HTERT RPE-1 (cell line): ENCODE data around the gene PGP.

Source experiments
- in situ Hi-C: fragments of 300-500 bp; cut with MboI; formaldehyde crosslinking; loops from 4 replicates; pipeline ENCODE4 v1.14.3; 2020; ENCODE audit warnings: low sequenced_read_pairs

Gene PGP

DNA sequence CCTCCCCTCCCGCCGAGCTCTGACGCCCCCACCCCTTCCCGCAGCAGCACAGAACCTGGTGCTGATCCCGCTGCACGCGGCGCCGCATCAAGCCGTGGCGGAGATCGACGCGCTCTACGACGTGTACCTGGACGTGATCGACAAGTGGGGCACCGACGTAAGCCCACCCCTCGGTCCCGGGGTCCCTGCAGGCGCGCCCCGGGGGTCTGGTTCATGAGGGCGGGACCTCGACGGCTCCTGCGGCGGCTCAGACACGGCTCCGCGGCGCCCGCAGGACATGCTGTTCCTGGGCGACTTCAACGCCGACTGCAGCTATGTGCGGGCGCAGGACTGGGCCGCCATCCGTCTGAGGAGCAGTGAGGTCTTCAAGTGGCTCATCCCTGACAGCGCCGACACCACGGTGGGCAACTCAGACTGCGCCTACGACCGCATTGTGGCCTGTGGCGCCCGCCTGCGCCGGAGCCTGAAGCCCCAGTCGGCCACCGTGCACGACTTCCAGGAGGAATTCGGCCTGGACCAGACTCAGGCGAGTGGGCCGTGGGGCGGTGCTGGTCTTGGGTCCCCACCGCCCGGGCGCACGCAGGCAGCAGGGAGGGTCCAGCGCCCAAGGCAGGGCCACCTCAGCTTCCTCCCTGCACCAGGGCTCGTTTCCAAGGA is 23.0 kb upstream of the PGP start:
- in situ Hi-C loops = no loop called here

DNA sequence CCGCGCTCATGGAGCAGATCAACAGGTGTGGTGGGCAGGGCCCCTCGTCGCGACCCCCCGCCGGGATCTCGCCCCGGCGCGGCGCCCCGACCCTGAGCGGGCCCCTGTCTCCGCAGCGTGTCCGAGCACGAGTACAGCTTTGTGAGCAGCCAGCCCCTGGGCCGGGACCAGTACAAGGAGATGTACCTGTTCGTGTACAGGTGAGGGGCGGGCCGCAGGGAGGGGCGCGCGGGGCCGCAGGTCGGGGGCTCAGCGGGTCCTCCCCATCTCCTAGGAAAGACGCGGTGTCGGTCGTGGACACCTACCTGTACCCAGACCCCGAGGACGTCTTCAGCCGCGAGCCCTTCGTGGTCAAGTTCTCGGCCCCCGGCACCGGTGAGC is 22.5 kb upstream of the PGP start:
- in situ Hi-C loops = no loop called here

DNA sequence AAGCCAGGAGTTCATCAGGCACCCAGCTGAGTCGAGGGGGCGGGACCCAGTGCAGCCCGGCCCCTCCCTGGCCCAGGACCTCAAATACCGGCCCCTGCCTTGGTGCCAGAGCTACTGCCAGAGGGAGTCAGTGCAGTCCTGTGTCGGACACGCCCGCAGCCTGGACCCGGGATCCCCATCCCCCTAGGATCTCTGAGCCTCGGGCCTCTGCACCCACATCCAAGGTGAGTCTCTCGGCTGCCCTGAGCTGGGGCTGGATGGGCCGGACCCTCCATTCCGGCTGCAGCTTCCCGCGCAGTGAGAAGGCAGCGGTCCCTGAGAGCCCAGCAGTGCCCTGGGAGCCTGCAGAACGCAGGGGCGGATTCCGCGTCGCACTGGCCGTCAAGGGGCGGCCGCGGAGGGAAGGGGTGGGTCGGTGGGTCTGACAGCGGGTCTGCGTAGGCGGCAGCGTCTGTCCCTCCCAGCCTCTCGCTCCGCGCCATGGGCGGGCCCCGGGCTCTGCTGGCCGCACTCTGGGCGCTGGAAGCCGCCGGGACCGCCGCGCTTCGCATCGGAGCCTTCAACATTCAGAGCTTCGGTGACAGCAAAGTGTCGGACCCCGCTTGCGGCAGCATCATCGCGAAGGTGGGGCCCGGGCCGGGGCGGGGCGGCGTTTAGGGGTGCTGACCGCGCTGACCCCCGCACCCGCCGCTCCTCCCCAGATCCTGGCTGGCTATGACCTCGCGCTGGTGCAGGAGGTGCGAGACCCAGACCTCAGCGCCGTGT is 21.9 kb upstream of the PGP start, which contains the start of gene DNASE1L2:
Gene DNASE1L2 (plus strand): TSS at position 108 of the 765 bp plus-strand sequence. CDS start 373 bp downstream, at position 481.
- in situ Hi-C loops = no loop called here

DNA sequence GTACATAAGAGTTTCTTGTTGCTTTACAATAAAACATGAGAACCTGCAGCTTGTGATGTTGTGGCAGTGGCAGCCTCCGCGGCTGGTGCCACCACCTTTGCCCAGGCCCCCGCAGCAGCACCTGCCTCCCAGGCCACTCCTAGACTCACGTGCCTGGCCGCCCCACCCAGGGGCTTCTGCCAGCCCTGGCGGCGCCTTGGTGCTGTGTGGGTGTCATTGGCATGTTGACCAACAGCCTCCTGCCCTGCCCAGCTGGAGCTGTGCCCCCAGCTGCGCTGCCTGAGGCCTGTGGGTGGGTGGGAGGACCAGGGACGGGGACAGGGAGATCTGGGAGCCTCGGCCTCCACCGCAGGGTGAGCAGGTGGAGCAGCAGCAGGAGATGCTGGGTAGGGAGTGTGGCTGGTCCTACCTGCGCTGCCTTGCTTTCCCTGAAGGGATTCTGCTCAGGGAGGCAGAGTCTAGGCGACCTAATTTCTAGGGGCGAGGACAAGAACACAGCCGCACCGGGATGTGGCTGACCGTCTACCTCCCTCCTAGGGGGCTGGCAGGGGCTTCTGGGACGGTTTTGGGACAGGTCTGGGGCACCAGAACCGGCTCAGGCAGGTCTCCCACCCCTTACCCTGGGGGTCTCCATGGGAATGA is 21.2 kb upstream of the PGP start:
- in situ Hi-C loops = no loop called here

DNA sequence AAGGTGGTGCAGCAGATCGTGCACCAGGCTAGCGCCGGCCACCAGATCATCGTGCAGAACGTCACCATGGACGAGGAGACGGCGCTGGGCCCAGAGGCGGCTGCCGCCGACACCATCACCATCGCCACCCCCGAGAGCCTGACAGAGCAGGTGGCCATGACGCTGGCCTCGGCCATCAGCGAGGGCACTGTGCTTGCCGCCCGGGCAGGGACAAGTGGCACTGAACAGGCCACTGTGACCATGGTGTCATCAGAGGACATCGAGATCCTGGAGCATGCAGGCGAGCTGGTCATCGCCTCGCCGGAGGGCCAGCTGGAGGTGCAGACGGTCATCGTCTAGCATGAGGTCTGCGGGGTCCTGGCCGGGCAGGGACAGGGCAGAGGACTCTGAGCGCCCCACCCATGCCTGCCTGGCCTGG is 20.6 kb upstream of the PGP start:
- in situ Hi-C loops = no loop called here

GRCh38 chr16:2234813-2235170 is 20.2 kb upstream of the PGP start:
- in situ Hi-C loops = no loop called here

DNA sequence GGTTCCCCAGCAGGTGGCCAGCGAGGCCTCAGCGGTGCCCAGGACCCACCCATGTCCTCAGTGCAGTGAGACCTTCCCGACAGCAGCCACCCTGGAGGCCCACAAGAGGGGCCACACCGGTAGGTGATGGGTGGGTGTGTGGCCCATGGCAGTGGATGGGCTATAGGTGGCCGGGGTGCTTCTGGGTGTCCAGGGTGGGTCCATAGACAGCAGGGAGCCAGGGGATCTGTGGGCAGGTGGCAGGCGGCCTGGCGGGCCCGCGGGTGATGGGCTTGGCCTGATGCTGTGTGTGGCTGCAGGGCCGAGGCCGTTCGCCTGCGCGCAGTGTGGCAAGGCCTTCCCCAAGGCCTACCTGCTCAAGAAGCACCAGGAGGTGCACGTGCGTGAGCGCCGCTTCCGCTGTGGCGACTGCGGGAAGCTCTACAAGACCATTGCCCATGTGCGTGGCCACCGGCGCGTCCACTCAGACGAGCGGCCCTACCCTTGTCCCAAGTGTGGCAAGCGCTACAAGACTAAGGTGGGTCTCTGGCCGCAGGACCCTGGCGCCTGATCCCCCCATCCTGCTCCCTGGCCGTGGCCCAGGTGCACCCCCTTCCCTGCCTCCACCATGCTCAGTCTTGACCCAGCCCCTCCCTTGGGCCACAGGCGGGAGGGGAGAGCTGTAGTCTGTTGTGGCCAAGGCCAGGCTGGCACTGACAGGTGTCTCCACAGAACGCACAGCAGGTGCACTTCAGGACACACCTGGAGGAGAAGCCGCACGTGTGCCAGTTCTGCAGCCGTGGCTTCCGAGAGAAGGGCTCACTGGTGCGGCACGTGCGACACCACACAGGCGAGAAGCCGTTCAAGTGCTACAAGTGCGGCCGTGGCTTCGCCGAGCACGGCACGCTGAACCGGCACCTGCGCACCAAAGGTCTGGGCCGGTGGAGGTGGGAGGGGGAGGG is 19.5 kb upstream of the PGP start:
- in situ Hi-C loops = no loop called here

DNA sequence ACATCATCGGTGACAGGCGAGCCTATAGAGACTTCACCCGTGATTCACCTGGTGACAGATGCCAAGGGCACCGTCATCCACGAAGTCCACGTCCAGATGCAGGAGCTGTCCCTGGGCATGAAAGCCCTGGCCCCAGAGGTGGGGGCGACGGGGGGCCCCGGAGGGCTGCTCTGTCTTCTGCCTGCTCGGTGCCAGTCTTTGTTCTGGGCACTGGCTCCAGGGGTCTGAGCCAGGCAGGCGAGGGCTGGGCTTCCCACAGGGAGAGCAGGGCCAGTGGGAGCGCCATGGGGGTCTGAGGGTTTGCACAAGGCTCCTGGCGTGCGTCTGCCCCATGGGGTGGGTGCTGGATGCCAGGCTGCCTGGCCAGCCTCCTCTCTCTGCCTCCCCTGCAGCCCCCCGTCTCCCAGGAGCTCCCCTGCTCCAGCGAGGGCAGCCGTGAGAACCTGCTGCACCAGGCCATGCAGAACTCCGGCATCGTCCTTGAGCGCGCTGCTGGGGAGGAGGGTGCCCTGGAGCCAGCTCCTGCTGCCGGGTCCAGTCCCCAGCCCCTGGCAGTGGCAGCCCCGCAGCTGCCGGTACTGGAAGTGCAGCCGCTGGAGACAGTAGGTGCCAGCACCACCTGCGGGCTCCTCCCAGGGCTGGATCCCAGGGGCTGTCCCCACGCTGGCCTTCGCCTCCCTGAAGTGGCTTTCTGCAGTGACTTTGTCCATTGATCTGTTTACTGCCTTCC is 18.6 kb upstream of the PGP start:
- in situ Hi-C loops = no loop called here

- in situ Hi-C loops = no loop called here
These were observed 17.7 kb upstream of the PGP start for GRCh38 chr16:2232094-2232990.

- in situ Hi-C loops = no loop called here
These were observed 16.6 kb upstream of the PGP start for GRCh38 chr16:2231016-2231931.

- in situ Hi-C loops = no loop called here
These were observed 15.7 kb upstream of the PGP start for GRCh38 chr16:2230376-2230775.

DNA sequence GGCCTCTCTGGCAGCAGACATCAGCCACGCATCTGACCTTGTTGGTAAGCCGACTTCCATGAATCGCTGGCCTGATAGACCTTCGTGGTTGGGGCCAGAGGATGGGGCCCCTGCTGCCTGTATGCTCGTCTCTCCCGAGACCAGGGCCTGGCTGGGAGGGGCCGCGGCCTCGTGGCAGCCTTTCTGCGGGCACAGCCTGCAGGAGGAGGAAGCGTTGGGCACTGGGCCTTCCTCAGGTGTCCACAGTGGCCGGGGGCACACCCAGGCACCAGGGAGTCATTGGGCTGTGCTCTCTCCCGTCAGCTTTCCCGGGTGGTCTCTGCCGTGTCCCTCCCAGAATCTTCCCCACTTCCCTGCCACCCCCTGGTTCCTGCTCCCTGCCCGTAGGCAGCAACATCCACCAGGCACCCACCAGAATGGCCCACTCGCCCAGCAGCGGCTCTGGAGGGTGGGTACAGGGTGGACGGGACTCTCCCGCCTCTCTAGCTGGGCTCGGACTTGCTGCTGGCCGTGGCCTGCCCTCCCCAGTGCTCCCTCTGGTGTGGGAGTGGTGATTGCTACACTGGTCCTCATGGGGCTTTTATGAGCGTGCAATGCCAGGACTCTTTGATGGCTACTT is 15.1 kb upstream of the PGP start:
- in situ Hi-C loops = no loop called here

GRCh38 chr16:2229091-2229490 is 14.5 kb upstream of the PGP start:
- in situ Hi-C loops = no loop called here

- in situ Hi-C loops = no loop called here
These were observed 13.7 kb upstream of the PGP start for GRCh38 chr16:2228161-2228824.

DNA sequence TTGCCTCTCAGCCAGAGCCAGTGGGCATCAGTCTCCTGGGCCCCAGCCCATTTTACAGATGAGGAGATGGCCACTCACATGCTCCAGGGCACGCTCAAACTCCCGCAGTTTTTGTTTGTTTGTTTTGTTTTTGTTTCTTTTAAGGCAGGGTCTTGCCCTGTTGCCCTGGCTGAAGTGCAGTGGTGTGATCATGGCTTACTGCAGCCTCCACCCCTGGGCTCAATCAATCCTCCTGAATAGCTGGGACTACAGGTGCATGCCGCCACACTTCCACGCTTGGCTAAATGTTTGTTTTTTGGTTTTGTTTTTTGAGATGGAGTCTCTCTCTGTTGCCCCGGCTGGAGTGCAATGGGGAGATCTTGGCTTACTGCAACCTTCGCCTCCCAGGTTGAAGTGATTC is 12.3 kb upstream of the PGP start:
- in situ Hi-C loops = no loop called here

- in situ Hi-C loops = no loop called here
These were observed 11.7 kb upstream of the PGP start for GRCh38 chr16:2226245-2226793.

GRCh38 chr16:2223942-2224486 is 9.4 kb upstream of the PGP start:
- in situ Hi-C loops = no loop called here
